ENCODE results near the gene ACVR2A. TPM values are rescaled to one million over a fixed set of nuclear protein-coding genes. Genes with fewer than 3 reads are reported as not detected.

ACVR2A gene
- total RNA-seq, 1 donor from 2014 or later, result 22.7 TPM

GRCh38 chr2:147860009-147860408, 15.2 kb downstream of the ACVR2A start:
- TF ChIP-seq EZH2 (IDR thresholded peaks at IDR 0.05), result no peak
- TF ChIP-seq EZH2phosphoT487 (IDR thresholded peaks at IDR 0.05), result no peak
- TF ChIP-seq CTCF (IDR thresholded peaks at IDR 0.05), result no peak
- H3K4me3 ChIP-seq, result peak overlapping the region; percentile 0
- no peak overlapping the region for H3K4me3 Mint-ChIP-seq
- peaks cover 100% of the 10 kb centered on the region for H3K79me2 ChIP-seq (ENCODE audit: low read depth)
- no peak overlapping the region for H3K9ac ChIP-seq
- no peaks in the 10 kb centered on the region for H3K36me3 ChIP-seq
- H4K20me1 ChIP-seq (ENCODE audit: low read depth), result no peaks in the 10 kb centered on the region
- no peaks in the 10 kb centered on the region for H3K9me3 ChIP-seq (ENCODE audit: low read depth)
- H2AFZ ChIP-seq (replicated peaks), result no peak overlapping the region
- peak; percentile 45 for DNase-seq (ENCODE audit: low spot score)
- H3K36me3 Mint-ChIP-seq, result peaks cover 1% of the 10 kb centered on the region
- peak overlapping the region; percentile 79 for H3K27ac ChIP-seq
- H3F3A ChIP-seq (ENCODE audit: low read depth), result peaks cover 28% of the 10 kb centered on the region
- H3K4me2 ChIP-seq, result peak overlapping the region; percentile 66
- H3K4me1 Mint-ChIP-seq, result peaks cover 20% of the 10 kb centered on the region
- no peak overlapping the region for H3K27ac Mint-ChIP-seq
- peaks cover 62% of the 10 kb centered on the region for H3K4me1 ChIP-seq
- H3K27me3 ChIP-seq, result no peaks in the 10 kb centered on the region
- H3K9me3 Mint-ChIP-seq, result peaks cover 2% of the 10 kb centered on the region
- no peaks in the 10 kb centered on the region for H3K27me3 Mint-ChIP-seq (ENCODE audit: insufficient read depth, low read depth)

- Histone ChIP-seq H3K4me3 (no peak overlapping the region), H3K79me2 (ENCODE audit: low read depth) (peaks cover 97% of the 10 kb centered on the region), H3K9me3 (ENCODE audit: low read depth) (no peaks in the 10 kb centered on the region), H3K4me2 (no peak overlapping the region), H4K20me1 (ENCODE audit: low read depth) (no peaks in the 10 kb centered on the region), H3K27me3 (no peaks in the 10 kb centered on the region), H3K4me1 (peaks cover 55% of the 10 kb centered on the region), H3K9ac (no peak overlapping the region), H3K27ac (no peak overlapping the region), H3K36me3 (no peaks in the 10 kb centered on the region), H3F3A (ENCODE audit: low read depth) (peaks cover 28% of the 10 kb centered on the region), H2AFZ (replicated peaks) (no peak overlapping the region)
- H3K4me1 Mint-ChIP-seq, result peaks cover 18% of the 10 kb centered on the region
- no peak overlapping the region for H3K27ac Mint-ChIP-seq
- H3K4me3 Mint-ChIP-seq, result no peak overlapping the region
- TF ChIP-seq EZH2 (IDR thresholded peaks at IDR 0.05) (no peak), CTCF (IDR thresholded peaks at IDR 0.05) (no peak), EZH2phosphoT487 (IDR thresholded peaks at IDR 0.05) (no peak)
- no peaks in the 10 kb centered on the region for H3K36me3 Mint-ChIP-seq
- H3K9me3 Mint-ChIP-seq, result peaks cover 2% of the 10 kb centered on the region
- H3K27me3 Mint-ChIP-seq (ENCODE audit: insufficient read depth, low read depth), result no peaks in the 10 kb centered on the region
- no peak for DNase-seq (ENCODE audit: low spot score)
These were observed 18.2 kb downstream of the ACVR2A start for GRCh38 chr2:147862859-147863516.

- Histone ChIP-seq H3K4me1 (peaks cover 47% of the 10 kb centered on the region), H2AFZ (replicated peaks) (no peak overlapping the region), H3K79me2 (ENCODE audit: low read depth) (peaks cover 97% of the 10 kb centered on the region), H3K27ac (no peak overlapping the region), H3K4me3 (no peak overlapping the region), H3K27me3 (no peaks in the 10 kb centered on the region), H3F3A (ENCODE audit: low read depth) (peaks cover 28% of the 10 kb centered on the region), H4K20me1 (ENCODE audit: low read depth) (no peaks in the 10 kb centered on the region), H3K36me3 (no peaks in the 10 kb centered on the region), H3K4me2 (no peak overlapping the region), H3K9ac (no peak overlapping the region), H3K9me3 (ENCODE audit: low read depth) (no peaks in the 10 kb centered on the region)
- TF ChIP-seq CTCF (IDR thresholded peaks at IDR 0.05) (no peak), EZH2phosphoT487 (IDR thresholded peaks at IDR 0.05) (no peak), EZH2 (IDR thresholded peaks at IDR 0.05) (no peak)
- no peak for DNase-seq (ENCODE audit: low spot score)
- H3K9me3 Mint-ChIP-seq, result peaks cover 2% of the 10 kb centered on the region
- peaks cover 15% of the 10 kb centered on the region for H3K4me1 Mint-ChIP-seq
- no peak overlapping the region for H3K27ac Mint-ChIP-seq
- no peaks in the 10 kb centered on the region for H3K27me3 Mint-ChIP-seq (ENCODE audit: insufficient read depth, low read depth)
- H3K4me3 Mint-ChIP-seq, result no peak overlapping the region
- no peaks in the 10 kb centered on the region for H3K36me3 Mint-ChIP-seq
These were observed 19.0 kb downstream of the ACVR2A start for GRCh38 chr2:147863835-147864234.

Data from neural progenitor cell (in vitro differentiated cells).